IMR-90 (cell line): Measurements from ENCODE around the gene PCYT1A. TPM values are rescaled to one million over a fixed set of nuclear protein-coding genes. Genes with fewer than 3 reads are reported as not detected.

Experiments used
- ATAC-seq: fragments of 200-7000 bp; cut with Tn5 transposase; 2 replicates; pipeline ENCODE4 v1.9.1; 2020; ENCODE audit warnings: low read depth, mild to moderate bottlenecking, moderate library complexity
- BruUV-seq: library from RNA; stranded (reverse); fragments of 400-500 nt; replicated peaks from 2 replicates; lab custom pipeline; 2021; lab: Mats Ljungman, UMichigan
- CTCF ChIA-PET: fragments of 300-600 bp; formaldehyde crosslinking; extraction: SDS; loops from one replicate; lab custom pipeline; 2021; ENCODE audit warnings: antibody characterized with exemption; lab: Yijun Ruan, JAX
- POLR2A ChIA-PET: fragments of 300-600 bp; sonication (Branson Sonifier 250); formaldehyde crosslinking; loops from one replicate; lab custom pipeline; 2022; ENCODE audit warnings: antibody characterized with exemption; ENCODE audit not compliant: unreplicated experiment; lab: Charles Lee
- DNase-seq: peaks from one replicate; pipeline ENCODE4 v3.0.0; 2013
- H2AFZ ChIP-seq: replicated peaks from 2 replicates; pipeline ENCODE3; 2013; ENCODE audit warnings: low read length, mild to moderate bottlenecking; ENCODE audit not compliant: poor library complexity
- H2AK5ac ChIP-seq: 2 replicates; pipeline ENCODE4 v1.6.1; 2013; ENCODE audit warnings: low read depth, low read length, inconsistent platforms
- H2AK9ac ChIP-seq: replicated peaks from 2 replicates; pipeline ENCODE3; 2013; ENCODE audit warnings: mild to moderate bottlenecking, low read depth, low read length, moderate library complexity; ENCODE audit not compliant: poor library complexity
- H2BK120ac ChIP-seq: 2 replicates; pipeline ENCODE4 v1.6.1; 2013; ENCODE audit warnings: low read depth, low read length, inconsistent platforms
- H2BK15ac ChIP-seq: 3 replicates; pipeline ENCODE4 v1.6.1; 2013; ENCODE audit warnings: low read depth, low read length, inconsistent platforms
- H2BK20ac ChIP-seq: 2 replicates; pipeline ENCODE4 v1.6.1; 2013; ENCODE audit warnings: low read depth, mild to moderate bottlenecking, inconsistent platforms, low read length, moderate library complexity
- H2BK5ac ChIP-seq: 2 replicates; pipeline ENCODE4 v1.6.1; 2013; ENCODE audit warnings: mild to moderate bottlenecking, low read depth, low read length, inconsistent platforms; ENCODE audit not compliant: poor library complexity, severe bottlenecking
- H3K14ac ChIP-seq: replicated peaks from 2 replicates; pipeline ENCODE4 v1.6.1; 2013; ENCODE audit warnings: low read depth, low read length, inconsistent platforms
- H3K18ac ChIP-seq: 2 replicates; pipeline ENCODE4 v1.6.1; 2013; ENCODE audit warnings: low read depth, low read length, control low read depth
- H3K23ac ChIP-seq: 2 replicates; pipeline ENCODE4 v1.6.1; 2013; ENCODE audit warnings: low read depth, low read length, inconsistent platforms
- H3K27ac ChIP-seq: 2 replicates; pipeline ENCODE4 v1.5.1; 2013; ENCODE audit warnings: mild to moderate bottlenecking, control low read depth, low read length; ENCODE audit not compliant: insufficient read depth
- H3K27me3 ChIP-seq: 2 replicates; pipeline ENCODE4 v1.6.1; 2013; ENCODE audit warnings: low read length; ENCODE audit not compliant: control insufficient read depth, insufficient read depth
- H3K36me3 ChIP-seq: 2 replicates; pipeline ENCODE4 v1.6.1; 2013; ENCODE audit warnings: low read length, mixed read lengths; ENCODE audit not compliant: control insufficient read depth, insufficient read depth
- H3K4ac ChIP-seq: 2 replicates; pipeline ENCODE4 v1.6.1; 2013; ENCODE audit warnings: low read depth, low read length, inconsistent platforms
- H3K4me1 ChIP-seq: 2 replicates; pipeline ENCODE4 v1.6.1; 2013; ENCODE audit warnings: low read length, mixed read lengths; ENCODE audit not compliant: control insufficient read depth, insufficient read depth
- H3K4me2 ChIP-seq: 2 replicates; pipeline ENCODE4 v1.6.1; 2013; ENCODE audit warnings: low read depth, mild to moderate bottlenecking, control low read depth, low read length, moderate library complexity
- H3K4me3 ChIP-seq: 2 replicates; pipeline ENCODE4 v1.5.1; 2013; ENCODE audit warnings: low read depth, mild to moderate bottlenecking, control low read depth, low read length, moderate library complexity; ENCODE audit not compliant: insufficient read depth
- H3K56ac ChIP-seq: 2 replicates; pipeline ENCODE4 v1.6.1; 2013; ENCODE audit warnings: low read length, inconsistent platforms; ENCODE audit not compliant: insufficient read depth; ENCODE audit errors: extremely low read depth
- H3K79me1 ChIP-seq, 2 experiments: 2 replicates each; pipeline ENCODE4 v1.6.1; 2013; ENCODE audit warnings: low read length in 2 of 2, inconsistent platforms in 1 of 2, low read depth in 1 of 2
- H3K9ac ChIP-seq: 2 replicates; pipeline ENCODE4 v1.6.1; 2013; ENCODE audit warnings: low read depth, low read length, control low read depth
- H3K9me1 ChIP-seq: 2 replicates; pipeline ENCODE4 v1.6.1; 2013; ENCODE audit warnings: low read length, inconsistent platforms; ENCODE audit not compliant: insufficient read depth
- H3K9me3 ChIP-seq: 2 replicates; pipeline ENCODE4 v1.6.1; 2013; ENCODE audit warnings: low read length; ENCODE audit not compliant: control insufficient read depth, insufficient read depth
- H4K20me1 ChIP-seq: 2 replicates; pipeline ENCODE4 v1.6.1; 2013; ENCODE audit warnings: low read length, inconsistent platforms; ENCODE audit not compliant: insufficient read depth
- H4K5ac ChIP-seq: 2 replicates; pipeline ENCODE4 v1.6.1; 2013; ENCODE audit warnings: mild to moderate bottlenecking, low read depth, low read length, control low read depth
- H4K8ac ChIP-seq, 2 experiments: 2 replicates each; pipeline ENCODE4 v1.6.1; 2013; ENCODE audit warnings: low read depth in 2 of 2, low read length in 2 of 2, control low read depth in 1 of 2, inconsistent platforms in 1 of 2
- H4K91ac ChIP-seq: 2 replicates; pipeline ENCODE4 v1.6.1; 2013; ENCODE audit warnings: low read depth, low read length, inconsistent platforms; ENCODE audit not compliant: insufficient read depth
- BHLHE40 ChIP-seq: fragments of 150-350 bp; IDR thresholded peaks from 2 replicates; pipeline ENCODE4 v1.6.1; 2016; ENCODE audit warnings: mild to moderate bottlenecking, low read depth, low read length
- CEBPB ChIP-seq: IDR thresholded peaks from 2 replicates; pipeline ENCODE4 v1.6.1; 2012; ENCODE audit warnings: low read depth, low read length, improper control_type of control experiment
- CTCF ChIP-seq: conservative IDR thresholded peaks from 2 replicates; pipeline ENCODE4 v1.5.1; 2012; ENCODE audit warnings: mild to moderate bottlenecking, low read depth, low read length, improper control_type of control experiment
- ELK1 ChIP-seq: fragments of 150-350 bp; IDR thresholded peaks from 2 replicates; pipeline ENCODE4 v1.6.1; 2016; ENCODE audit warnings: low read depth, mild to moderate bottlenecking, low read length, moderate library complexity, borderline replicate concordance
- FOS ChIP-seq: fragments of 150-350 bp; IDR thresholded peaks from 2 replicates; pipeline ENCODE4 v1.6.1; 2016; ENCODE audit warnings: low read depth, low read length
- MAFK ChIP-seq: IDR thresholded peaks from 2 replicates; pipeline ENCODE4 v1.6.1; 2012; ENCODE audit warnings: low read depth, low read length, improper control_type of control experiment
- MAZ ChIP-seq: IDR thresholded peaks from 2 replicates; pipeline ENCODE4 v1.6.1; 2012; ENCODE audit warnings: low read depth, mild to moderate bottlenecking, low read length, improper control_type of control experiment, moderate library complexity, borderline replicate concordance
- MXI1 ChIP-seq: IDR thresholded peaks from 2 replicates; pipeline ENCODE4 v1.6.1; 2012; ENCODE audit warnings: low read depth, mild to moderate bottlenecking, low read length, moderate library complexity, borderline replicate concordance
- RCOR1 ChIP-seq: IDR thresholded peaks from 2 replicates; pipeline ENCODE4 v1.6.1; 2012; ENCODE audit warnings: mild to moderate bottlenecking, low read length, improper control_type of control experiment; ENCODE audit not compliant: insufficient replicate concordance
- SMC3 ChIP-seq: fragments of 150-350 bp; IDR thresholded peaks from 2 replicates; pipeline ENCODE4 v1.6.1; 2016; ENCODE audit warnings: low read depth, mild to moderate bottlenecking, antibody characterized with exemption, low read length, moderate library complexity
- WGBS, 2 experiments: methylation state at CpG; one replicate each; pipeline versions ENCODE4 v1.1.5 to v1.1.7; 2013; ENCODE audit warnings: missing lambda C conversion rate in 2 of 2; ENCODE audit not compliant: insufficient read length in 1 of 2; ENCODE audit errors: extremely low coverage in 2 of 2; 5-methylcytosine and 5-hydroxymethylcytosine counted together
- dilution Hi-C: fragments of 300-500 bp; cut with HindIII; formaldehyde crosslinking; loops from one replicate; pipeline ENCODE4 v1.14.3; 2018; ENCODE audit warnings: low sequenced_read_pairs; ENCODE audit not compliant: unreplicated experiment
- in situ Hi-C: fragments of 300-500 bp; cut with MboI; formaldehyde crosslinking; loops from 3 replicates; pipeline ENCODE4 v1.14.3; 2019; ENCODE audit warnings: low sequenced_read_pairs, inconsistent platforms, mixed read lengths
- intact Hi-C: fragments of 100-400 bp; cut with micrococcal nuclease; formaldehyde crosslinking; loops from 2 replicates; pipeline ENCODE4 v1.10.0; 2022
- polyA plus RNA-seq, 3 experiments: library from polyadenylated mRNA; depleted of rRNA; stranded (reverse); fragments of >200 nt; gene quantifications; 2 replicates each; pipeline ENCODE4 v1.2.3, GENCODE V29; 2012; ENCODE audit warnings: low replicate concordance in 1 of 3
- total RNA-seq: library from RNA; depleted of rRNA; stranded (reverse); fragments of >200 nt; gene quantifications from 2 replicates; pipeline ENCODE4 v1.2.3, GENCODE V29; 2012

PCYT1A gene
- total and polyA plus RNA-seq, 2 of the 4 experiments (the other 2 are of a cell fraction): 62.8 to 127 TPM

- ATAC-seq (no peak), DNase-seq (no peak)
- no peaks in the 10 kb centered on the region for H4K20me1 ChIP-seq
- H4K5ac ChIP-seq: no peak overlapping the region
- no peak overlapping the region for H2BK120ac ChIP-seq
- no peak overlapping the region for H2BK5ac ChIP-seq
- H3K79me1 ChIP-seq: peaks cover 5 to 20% of the 10 kb centered on the region in 2 experiments; a peak in 3 of 4 replicates
- H3K18ac ChIP-seq: no peak overlapping the region
- no peak overlapping the region for H3K56ac ChIP-seq
- dilution Hi-C loops (no loop called here), intact Hi-C loops (no loop called here), in situ Hi-C loops (no loop called here)
- no peaks in the 10 kb centered on the region for H3K9me1 ChIP-seq
- H3K9me3 ChIP-seq: no peaks in the 10 kb centered on the region
- H4K8ac ChIP-seq: no peak overlapping the region
- H4K91ac ChIP-seq: no peak overlapping the region
- H2AK5ac ChIP-seq: no peak overlapping the region
- H3K4ac ChIP-seq: no peak overlapping the region
- ChIA-PET POLR2A (no interaction called here), CTCF (interaction anchor here (0.5 kb wide), 1 partner anchor 169 kb away, joined by 3 read pairs; no protein-coding TSS in a partner anchor)
- H3K9ac ChIP-seq: no peak overlapping the region
- no peak overlapping the region for H3K14ac ChIP-seq
- H3K36me3 ChIP-seq: peaks cover 39% of the 10 kb centered on the region
- no peak for TF ChIP-seq MAZ
- no peak for TF ChIP-seq ELK1
- no peak for TF ChIP-seq CTCF
- no peak for TF ChIP-seq MXI1
- no peak for TF ChIP-seq RCOR1
- no peak for TF ChIP-seq CEBPB
- TF ChIP-seq MAFK: no peak
- TF ChIP-seq FOS: no peak
- TF ChIP-seq BHLHE40: no peak
- TF ChIP-seq SMC3: no peak
- H2BK15ac ChIP-seq: no peak overlapping the region
- 100% methylated on average over 2 of the region's 8 CpGs; no CpG with 5 or more reads in 1 of the 2 experiments for WGBS, 2 experiments
- no peak overlapping the region for H3K23ac ChIP-seq
- no peak overlapping the region for H2AK9ac ChIP-seq
- BruUV-seq: no TSS peak
- H3K27ac ChIP-seq: no peak overlapping the region
- no peak overlapping the region for H3K4me3 ChIP-seq
- H3K4me2 ChIP-seq: no peak overlapping the region
- H2AFZ ChIP-seq: no peak overlapping the region
- H3K27me3 ChIP-seq: no peaks in the 10 kb centered on the region
- H3K4me1 ChIP-seq: peaks cover 4% of the 10 kb centered on the region; the same call in 1 of the 2 replicates
- no peak overlapping the region for H2BK20ac ChIP-seq
Measured at GRCh38 chr3:196241704-196242103, 45.8 kb downstream of the PCYT1A start.
